GM18868 (cell line): Measurements from ENCODE around the gene CRYGA.

Experiments used
- ATAC-seq: cut with Tn5 transposase; IDR thresholded peaks from one replicate; pipeline ENCODE4 v1.9.1; 2021; ENCODE audit warnings: mild to moderate bottlenecking, moderate library complexity; ENCODE audit not compliant: unreplicated experiment

CRYGA gene

GRCh38 chr2:208163489-208163888 is at the start of gene CRYGA:
Gene CRYGA (minus strand): TSS chr2:208163589. CDS start chr2:208163556, 33 bp downstream.
- ATAC-seq, result no peak

- no peak for ATAC-seq
Observed at GRCh38 chr2:208210688-208211451, 47.5 kb upstream of the CRYGA start.

GRCh38 chr2:208208335-208209085 is 45.1 kb upstream of the CRYGA start:
- ATAC-seq, result no peak

- no peak for ATAC-seq
Observed at GRCh38 chr2:208207769-208208168, 44.4 kb upstream of the CRYGA start.

- no peak for ATAC-seq
Observed at GRCh38 chr2:208204166-208204565, 40.8 kb upstream of the CRYGA start.

- ATAC-seq, result no peak
Observed at GRCh38 chr2:208195531-208195930, 32.1 kb upstream of the CRYGA start.

- ATAC-seq, result no peak
Observed at GRCh38 chr2:208192611-208193236, 29.3 kb upstream of the CRYGA start.

- no peak for ATAC-seq
Observed at GRCh38 chr2:208189810-208190503, 26.6 kb upstream of the CRYGA start, which contains the start of gene C2orf80. Gene C2orf80 (minus strand): TSS chr2:208190030. CDS start chr2:208186986, 3,044 bp downstream.

- no peak for ATAC-seq
Observed at GRCh38 chr2:208189069-208189809, 25.9 kb upstream of the CRYGA start.

GRCh38 chr2:208186893-208187292 is 23.5 kb upstream of the CRYGA start:
- ATAC-seq, result no peak

- ATAC-seq, result no peak
Observed at GRCh38 chr2:208186465-208186864, 23.1 kb upstream of the CRYGA start.

- ATAC-seq, result no peak
Observed at GRCh38 chr2:208183972-208184705, 20.8 kb upstream of the CRYGA start.

- no peak for ATAC-seq
Observed at GRCh38 chr2:208183526-208183925, 20.1 kb upstream of the CRYGA start.

GRCh38 chr2:208182835-208183234 is 19.4 kb upstream of the CRYGA start:
- no peak for ATAC-seq

GRCh38 chr2:208179028-208179609 is 15.7 kb upstream of the CRYGA start:
- no peak for ATAC-seq

- no peak for ATAC-seq
Observed at GRCh38 chr2:208175840-208176153, 12.4 kb upstream of the CRYGA start.

GRCh38 chr2:208175069-208175839 is 11.9 kb upstream of the CRYGA start:
- peak; percentile 100 for ATAC-seq

- no peak for ATAC-seq
Observed at GRCh38 chr2:208174144-208174543, 10.8 kb upstream of the CRYGA start.

GRCh38 chr2:208172125-208172524 is 8.7 kb upstream of the CRYGA start:
- no peak for ATAC-seq
